HFFc6 (cell line): ENCODE results near the gene PTGDS. TPM values are rescaled to one million over a fixed set of nuclear protein-coding genes. Genes with fewer than 3 reads are reported as not detected.

ENCODE experiments used
- DNase-seq: peaks from one replicate; pipeline ENCODE4 v3.0.0-alpha.2; 2018
- H3K27ac Mint-ChIP-seq: 2 replicates; pipeline ENCODE4 v1.8.0; 2020; ENCODE audit warnings: mild to moderate bottlenecking, mixed read lengths
- H3K27me3 Mint-ChIP-seq: 2 replicates; pipeline ENCODE4 v1.8.0; 2021; ENCODE audit warnings: mild to moderate bottlenecking, moderate library complexity, mixed read lengths; ENCODE audit not compliant: insufficient read depth
- H3K36me3 Mint-ChIP-seq: 2 replicates; pipeline ENCODE4 v1.8.0; 2021; ENCODE audit warnings: low read depth, mixed read lengths
- H3K4me1 Mint-ChIP-seq: 2 replicates; pipeline ENCODE4 v1.8.0; 2020; ENCODE audit warnings: low read depth, mixed read lengths
- H3K4me3 Mint-ChIP-seq: 2 replicates; pipeline ENCODE4 v1.8.0; 2020; ENCODE audit warnings: mild to moderate bottlenecking, moderate library complexity, mixed read lengths
- H3K9me3 Mint-ChIP-seq: 2 replicates; pipeline ENCODE4 v1.8.0; 2020; ENCODE audit warnings: mild to moderate bottlenecking, mixed read lengths
- CTCF ChIP-seq: fragments of 200-600 bp; sonication (generic); IDR thresholded peaks from 2 replicates; pipeline ENCODE4 v1.5.0; 2021; ENCODE audit warnings: antibody characterized with exemption, mild to moderate bottlenecking
- total RNA-seq, 6 experiments: library from RNA; stranded (reverse); fragmentation: NEBNext Ultra II Directional; extraction: Animal tissue kit (Norgen Biotek cat#: 25700); gene quantifications; 2 replicates in 1 of 6; 3 replicates in 5 of 6; pipeline ENCODE4 v1.2.3, GENCODE V29; 2021

PTGDS gene
- total RNA-seq, 6 experiments from 2014 or later = not detected

- Mint-ChIP-seq H3K27me3 (no peaks in the 10 kb centered on the region; the same call in 1 of the 2 replicates), H3K27ac (no peak overlapping the region), H3K9me3 (no peaks in the 10 kb centered on the region), H3K36me3 (peaks cover 14% of the 10 kb centered on the region), H3K4me3 (no peak overlapping the region), H3K4me1 (no peaks in the 10 kb centered on the region)
- no peak for DNase-seq
- no peak for TF ChIP-seq CTCF
Measured at GRCh38 chr9:137011907-137012675, 34.8 kb downstream of the PTGDS start.

GRCh38 chr9:137012694-137013570, 35.6 kb downstream of the PTGDS start:
- TF ChIP-seq CTCF = no peak
- Mint-ChIP-seq H3K36me3 (peaks cover 14% of the 10 kb centered on the region), H3K27ac (no peak overlapping the region), H3K4me3 (no peak overlapping the region), H3K4me1 (no peaks in the 10 kb centered on the region), H3K27me3 (no peaks in the 10 kb centered on the region; the same call in 1 of the 2 replicates), H3K9me3 (no peaks in the 10 kb centered on the region)
- DNase-seq = no peak

GRCh38 chr9:137013571-137013940, 36.3 kb downstream of the PTGDS start:
- no peak for DNase-seq
- no peak overlapping the region for H3K27ac Mint-ChIP-seq
- H3K4me3 Mint-ChIP-seq = no peak overlapping the region
- H3K4me1 Mint-ChIP-seq = no peaks in the 10 kb centered on the region
- peaks cover 14% of the 10 kb centered on the region for H3K36me3 Mint-ChIP-seq
- no peaks in the 10 kb centered on the region; the same call in 1 of the 2 replicates for H3K27me3 Mint-ChIP-seq
- no peak for TF ChIP-seq CTCF
- H3K9me3 Mint-ChIP-seq = no peaks in the 10 kb centered on the region

DNA sequence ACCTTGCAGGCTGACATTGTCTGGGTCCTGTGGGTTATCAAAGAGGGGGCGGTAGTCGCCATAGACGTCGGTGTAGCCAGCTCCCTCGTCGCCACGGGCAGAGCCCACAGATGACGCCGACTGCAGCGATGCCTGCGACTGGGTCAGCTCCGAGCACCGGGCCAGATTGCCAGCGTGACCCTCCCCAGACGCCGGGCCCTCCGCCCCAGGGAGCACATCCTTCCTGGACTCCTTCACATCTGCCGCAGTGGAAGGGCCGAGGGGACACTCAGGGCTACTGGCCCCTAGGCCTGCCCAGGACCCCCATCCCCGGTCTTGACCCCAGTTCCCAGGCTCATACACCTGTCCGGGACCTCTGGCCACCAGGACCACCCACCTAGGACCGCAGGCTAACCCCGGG, 36.9 kb downstream of the PTGDS start:
- no peak for TF ChIP-seq CTCF
- no peaks in the 10 kb centered on the region for H3K4me1 Mint-ChIP-seq
- no peak overlapping the region for H3K4me3 Mint-ChIP-seq
- no peaks in the 10 kb centered on the region for H3K9me3 Mint-ChIP-seq
- no peak for DNase-seq
- peaks cover 14% of the 10 kb centered on the region for H3K36me3 Mint-ChIP-seq
- no peaks in the 10 kb centered on the region; the same call in 1 of the 2 replicates for H3K27me3 Mint-ChIP-seq
- H3K27ac Mint-ChIP-seq = no peak overlapping the region

GRCh38 chr9:137014776-137015539, 37.7 kb downstream of the PTGDS start:
- Mint-ChIP-seq H3K4me3 (no peak overlapping the region), H3K9me3 (no peaks in the 10 kb centered on the region), H3K27ac (no peak overlapping the region), H3K4me1 (no peaks in the 10 kb centered on the region), H3K36me3 (peaks cover 14% of the 10 kb centered on the region), H3K27me3 (no peaks in the 10 kb centered on the region; the same call in none of the 2 replicates)
- DNase-seq = no peak
- TF ChIP-seq CTCF = no peak
